ENCODE data around the gene SGSH. TPM values are rescaled to one million over a fixed set of nuclear protein-coding genes. Genes with fewer than 3 reads are reported as not detected.

Gene SGSH
- total RNA-seq, 4 donors from 2014 or later = 27.0 to 79.3 (median 31.2) TPM

DNA sequence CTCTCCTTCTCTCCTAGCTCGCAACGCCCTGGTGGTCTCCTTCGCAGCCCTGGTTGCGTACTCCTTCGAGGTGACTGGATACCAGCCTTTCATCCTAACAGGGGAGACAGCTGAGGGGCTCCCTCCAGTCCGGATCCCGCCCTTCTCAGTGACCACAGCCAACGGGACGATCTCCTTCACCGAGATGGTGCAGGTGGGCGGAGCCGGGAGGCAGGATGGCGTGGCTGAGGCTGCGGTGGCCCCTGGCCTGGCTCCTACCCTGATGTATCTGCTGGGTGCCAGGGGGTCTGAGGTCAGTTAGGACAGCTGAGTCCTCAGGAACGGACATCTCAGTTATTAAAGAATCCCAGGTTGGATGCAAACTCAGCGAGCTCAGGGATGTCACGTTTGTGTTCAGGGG lies 16.8 kb upstream of the SGSH start:
- TF ChIP-seq EP300 (IDR thresholded peaks at IDR 0.05) = no peak
- no peak for TF ChIP-seq POLR2A (IDR thresholded peaks at IDR 0.05)
- TF ChIP-seq, protein P1, sequence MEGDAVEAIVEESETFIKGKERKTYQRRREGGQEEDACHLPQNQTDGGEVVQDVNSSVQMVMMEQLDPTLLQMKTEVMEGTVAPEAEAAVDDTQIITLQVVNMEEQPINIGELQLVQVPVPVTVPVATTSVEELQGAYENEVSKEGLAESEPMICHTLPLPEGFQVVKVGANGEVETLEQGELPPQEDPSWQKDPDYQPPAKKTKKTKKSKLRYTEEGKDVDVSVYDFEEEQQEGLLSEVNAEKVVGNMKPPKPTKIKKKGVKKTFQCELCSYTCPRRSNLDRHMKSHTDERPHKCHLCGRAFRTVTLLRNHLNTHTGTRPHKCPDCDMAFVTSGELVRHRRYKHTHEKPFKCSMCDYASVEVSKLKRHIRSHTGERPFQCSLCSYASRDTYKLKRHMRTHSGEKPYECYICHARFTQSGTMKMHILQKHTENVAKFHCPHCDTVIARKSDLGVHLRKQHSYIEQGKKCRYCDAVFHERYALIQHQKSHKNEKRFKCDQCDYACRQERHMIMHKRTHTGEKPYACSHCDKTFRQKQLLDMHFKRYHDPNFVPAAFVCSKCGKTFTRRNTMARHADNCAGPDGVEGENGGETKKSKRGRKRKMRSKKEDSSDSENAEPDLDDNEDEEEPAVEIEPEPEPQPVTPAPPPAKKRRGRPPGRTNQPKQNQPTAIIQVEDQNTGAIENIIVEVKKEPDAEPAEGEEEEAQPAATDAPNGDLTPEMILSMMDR (IDR thresholded peaks at IDR 0.05) = no peak
- WGBS = 86% methylated on average over 17 of the region's 17 CpGs
- Histone ChIP-seq H3K4me1 (no peaks in the 10 kb centered on the region), H3K27me3 (no peaks in the 10 kb centered on the region), H3K9me3 (peaks cover 10% of the 10 kb centered on the region), H3K36me3 (peaks cover 68% of the 10 kb centered on the region), H3K4me3 (no peak overlapping the region), H3K27ac (no peak overlapping the region)
- no peak for DNase-seq (ENCODE audit: low spot score in 2 of 2)

DNA sequence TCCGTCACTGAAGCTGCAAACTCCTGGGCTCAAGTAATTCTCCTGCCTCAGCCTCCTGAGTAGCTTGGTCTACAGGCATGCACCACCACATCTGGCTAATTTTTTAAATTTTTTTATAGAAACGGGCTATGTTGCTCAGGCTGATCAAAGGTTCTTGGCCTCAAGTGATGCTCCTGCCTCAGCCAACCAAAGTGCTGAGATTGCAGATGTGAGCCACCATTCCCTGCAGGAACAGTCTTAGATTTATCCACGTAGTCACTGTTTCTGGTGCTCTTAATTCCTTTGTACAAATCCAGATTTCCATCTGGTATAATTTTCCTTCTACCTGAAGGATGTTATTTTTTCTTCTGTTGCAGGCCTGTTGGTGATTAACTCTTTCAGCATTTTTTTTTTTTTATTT lies 13.1 kb upstream of the SGSH start:
- H3K4me1 ChIP-seq = no peaks in the 10 kb centered on the region
- peaks cover 72% of the 10 kb centered on the region for H3K36me3 ChIP-seq
- 89% methylated on average over 3 of the region's 3 CpGs for WGBS
- DNase-seq (ENCODE audit: low spot score in 2 of 2) = no peak
- TF ChIP-seq EP300 (IDR thresholded peaks at IDR 0.05) (no peak), POLR2AphosphoS5 (IDR thresholded peaks at IDR 0.05) (no peak)
- TF ChIP-seq, protein P1 (IDR thresholded peaks at IDR 0.05) = no peak
- H3K4me3 ChIP-seq = no peak overlapping the region
- H3K27ac ChIP-seq = no peak overlapping the region
- peaks cover 14% of the 10 kb centered on the region for H3K9me3 ChIP-seq
- H3K27me3 ChIP-seq = no peaks in the 10 kb centered on the region

DNA sequence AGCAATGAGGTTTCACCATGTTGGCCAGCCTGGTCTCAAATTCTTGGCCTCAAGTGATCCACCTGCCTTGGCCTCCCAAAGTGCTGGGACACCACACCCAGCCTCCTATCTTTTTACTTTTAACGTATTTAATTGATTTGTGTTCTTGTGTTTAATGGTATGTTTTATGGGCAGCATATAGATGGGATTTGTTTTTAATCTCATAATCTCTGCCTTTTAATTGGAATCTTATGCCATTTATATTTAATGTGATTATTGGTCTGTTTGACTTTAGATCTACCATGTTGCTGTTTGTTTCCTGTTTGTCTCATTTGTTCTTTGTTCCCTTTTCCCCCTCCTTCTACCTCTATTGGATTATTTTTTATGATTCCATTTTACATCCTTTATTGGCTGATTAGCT lies 12.3 kb upstream of the SGSH start:
- TF ChIP-seq EP300 (IDR thresholded peaks at IDR 0.05) (no peak), POLR2AphosphoS5 (IDR thresholded peaks at IDR 0.05) (no peak), POLR2A (IDR thresholded peaks at IDR 0.05) (no peak)
- TF ChIP-seq, protein P1 (IDR thresholded peaks at IDR 0.05) = no peak
- Histone ChIP-seq H3K27me3 (no peaks in the 10 kb centered on the region), H3K4me3 (no peak overlapping the region), H3K9me3 (peaks cover 14% of the 10 kb centered on the region), H3K4me1 (no peaks in the 10 kb centered on the region), H3K36me3 (peaks cover 70% of the 10 kb centered on the region), H3K27ac (no peak overlapping the region)
- DNase-seq (ENCODE audit: low spot score in 2 of 2) = no peak
- WGBS = 100% methylated on average over 1 of the region's 1 CpG

DNA sequence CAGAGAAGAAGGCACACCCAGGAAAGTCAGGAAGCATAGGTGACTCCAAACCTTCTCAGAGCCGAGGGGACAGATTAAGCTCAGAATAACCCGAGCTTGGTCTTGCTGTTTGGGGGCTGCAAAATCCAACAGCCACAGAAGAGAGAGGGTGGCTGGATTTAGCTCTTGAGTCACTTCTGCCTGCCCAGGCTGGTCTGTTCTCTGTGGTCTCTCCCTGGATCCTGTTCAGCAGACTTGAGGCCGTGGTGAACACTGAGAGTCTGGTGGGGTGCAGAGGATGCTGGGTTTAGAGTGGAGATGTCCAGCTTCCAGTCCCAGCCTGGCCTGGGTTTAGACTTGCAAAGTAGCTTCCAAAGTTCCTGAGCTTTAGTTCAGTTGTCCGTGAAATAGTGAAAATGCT lies 8.9 kb upstream of the SGSH start:
- no peaks in the 10 kb centered on the region for H3K27me3 ChIP-seq
- peaks cover 14% of the 10 kb centered on the region for H3K9me3 ChIP-seq
- no peak overlapping the region for H3K27ac ChIP-seq
- peaks cover 53% of the 10 kb centered on the region for H3K36me3 ChIP-seq
- TF ChIP-seq POLR2AphosphoS5 (IDR thresholded peaks at IDR 0.05) = no peak
- TF ChIP-seq POLR2A (IDR thresholded peaks at IDR 0.05) = no peak
- TF ChIP-seq EP300 (IDR thresholded peaks at IDR 0.05) = no peak
- TF ChIP-seq, protein P1 (IDR thresholded peaks at IDR 0.05) = no peak
- no peak overlapping the region for H3K4me3 ChIP-seq
- no peak for DNase-seq (ENCODE audit: low spot score in 2 of 2)
- H3K4me1 ChIP-seq = no peaks in the 10 kb centered on the region
- WGBS = 81% methylated on average over 4 of the region's 4 CpGs

DNA sequence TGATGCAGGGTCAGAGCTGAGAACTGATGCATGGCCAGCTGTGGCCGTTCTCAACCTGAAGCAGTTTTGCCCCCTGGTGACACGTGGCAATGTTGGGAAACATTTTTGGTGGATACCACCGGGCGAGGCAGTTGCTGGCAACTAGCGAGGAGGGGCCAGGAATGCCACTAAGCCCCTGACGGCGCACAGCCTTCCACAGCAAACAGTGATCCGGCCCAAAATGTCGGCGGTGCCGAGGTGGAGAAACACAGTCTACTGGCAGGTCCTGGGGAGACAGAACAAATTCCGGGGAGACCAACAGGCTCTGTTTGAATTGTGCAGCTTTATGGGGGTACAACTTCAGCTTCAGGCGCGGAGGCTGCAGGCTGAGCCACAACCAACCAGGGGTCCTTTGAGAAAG lies 8.3 kb upstream of the SGSH start:
- Histone ChIP-seq H3K9me3 (peaks cover 11% of the 10 kb centered on the region), H3K4me1 (no peaks in the 10 kb centered on the region), H3K27me3 (no peaks in the 10 kb centered on the region), H3K4me3 (no peak overlapping the region), H3K27ac (no peak overlapping the region), H3K36me3 (peaks cover 47% of the 10 kb centered on the region)
- no peak for TF ChIP-seq POLR2A (IDR thresholded peaks at IDR 0.05)
- TF ChIP-seq, protein P1 (IDR thresholded peaks at IDR 0.05) = no peak
- no peak for TF ChIP-seq EP300 (IDR thresholded peaks at IDR 0.05)
- TF ChIP-seq POLR2AphosphoS5 (IDR thresholded peaks at IDR 0.05) = no peak
- WGBS = 93% methylated on average over 11 of the region's 14 CpGs
- DNase-seq (ENCODE audit: low spot score in 2 of 2) = no peak

All from suprapubic skin (tissue), 4 donors.